MM.1S (cell line): ENCODE measurements around the gene SERPINB12.

Source experiments
- DNase-seq: peaks from one replicate; pipeline ENCODE4 v3.0.0-alpha.2; 2015
- H2AFZ ChIP-seq: fragments of 300-600 bp; sonication (generic); 2 replicates; pipeline ENCODE4 v1.6.0; 2016; ENCODE audit warnings: antibody characterized with exemption, low read length
- H3F3A ChIP-seq: fragments of 300-600 bp; sonication (generic); 2 replicates; pipeline ENCODE4 v1.6.1; 2016; ENCODE audit warnings: mild to moderate bottlenecking, antibody characterized with exemption, low read length, moderate library complexity, mixed read lengths; ENCODE audit not compliant: insufficient read depth
- H3K27ac ChIP-seq: fragments of 300-600 bp; sonication (generic); 2 replicates; pipeline ENCODE4 v1.5.1; 2016; ENCODE audit warnings: mild to moderate bottlenecking, low read length
- H3K27me3 ChIP-seq: fragments of 300-600 bp; sonication (generic); replicated peaks from 2 replicates; pipeline ENCODE4 v1.6.0; 2016; ENCODE audit warnings: low read length; ENCODE audit not compliant: insufficient read depth
- H3K36me3 ChIP-seq: fragments of 300-600 bp; sonication (generic); replicated peaks from 2 replicates; pipeline ENCODE4 v1.6.1; 2016; ENCODE audit warnings: mild to moderate bottlenecking, low read length, mixed read lengths; ENCODE audit not compliant: insufficient read depth
- H3K4me1 ChIP-seq: fragments of 300-600 bp; sonication (generic); 2 replicates; pipeline ENCODE4 v1.6.1; 2016; ENCODE audit warnings: low read length, mixed read lengths
- H3K4me2 ChIP-seq: fragments of 300-600 bp; sonication (generic); 2 replicates; pipeline ENCODE4 v1.6.0; 2016; ENCODE audit warnings: low read depth, low read length
- H3K4me3 ChIP-seq: fragments of 300-600 bp; sonication (generic); 2 replicates; pipeline ENCODE4 v1.5.1; 2016; ENCODE audit warnings: low read length, mixed read lengths
- H3K79me2 ChIP-seq: fragments of 300-600 bp; sonication (generic); 2 replicates; pipeline ENCODE4 v1.6.1; 2016; ENCODE audit warnings: mixed run types, low read length, mixed read lengths
- H3K9ac ChIP-seq: fragments of 300-600 bp; sonication (generic); 2 replicates; pipeline ENCODE4 v1.6.1; 2016; ENCODE audit warnings: low read length, mixed read lengths
- H3K9me2 ChIP-seq: fragments of 300-600 bp; sonication (generic); replicated peaks from 2 replicates; pipeline ENCODE4 v1.6.1; 2016; ENCODE audit warnings: mild to moderate bottlenecking, low read length, mixed read lengths; ENCODE audit not compliant: insufficient read depth
- H3K9me3 ChIP-seq: fragments of 300-600 bp; sonication (generic); replicated peaks from 2 replicates; pipeline ENCODE4 v1.6.1; 2016; ENCODE audit warnings: mild to moderate bottlenecking, low read length, mixed read lengths; ENCODE audit not compliant: insufficient read depth
- H4K20me1 ChIP-seq: fragments of 300-600 bp; sonication (generic); 2 replicates; pipeline ENCODE4 v1.6.1; 2016; ENCODE audit warnings: mild to moderate bottlenecking, low read length, moderate library complexity, mixed read lengths; ENCODE audit not compliant: insufficient read depth
- EZH2 ChIP-seq: fragments of 300-600 bp; sonication (generic); optimal IDR thresholded peaks from 2 replicates; pipeline ENCODE3; 2017; ENCODE audit warnings: low read depth, mild to moderate bottlenecking, antibody characterized with exemption, low read length, mixed read lengths
- EZH2phosphoT487 ChIP-seq: fragments of 300-600 bp; sonication (generic); IDR thresholded peaks from 2 replicates; pipeline ENCODE4 v1.6.1; 2018; ENCODE audit warnings: antibody characterized with exemption, low read length
- TF ChIP-seq, protein P1 (sequence below): fragments of 300-600 bp; sonication (generic); IDR thresholded peaks from 2 replicates; pipeline ENCODE4 v1.5.1; 2016; ENCODE audit warnings: antibody characterized with exemption, low read length, mixed read lengths

Gene SERPINB12

DNA sequence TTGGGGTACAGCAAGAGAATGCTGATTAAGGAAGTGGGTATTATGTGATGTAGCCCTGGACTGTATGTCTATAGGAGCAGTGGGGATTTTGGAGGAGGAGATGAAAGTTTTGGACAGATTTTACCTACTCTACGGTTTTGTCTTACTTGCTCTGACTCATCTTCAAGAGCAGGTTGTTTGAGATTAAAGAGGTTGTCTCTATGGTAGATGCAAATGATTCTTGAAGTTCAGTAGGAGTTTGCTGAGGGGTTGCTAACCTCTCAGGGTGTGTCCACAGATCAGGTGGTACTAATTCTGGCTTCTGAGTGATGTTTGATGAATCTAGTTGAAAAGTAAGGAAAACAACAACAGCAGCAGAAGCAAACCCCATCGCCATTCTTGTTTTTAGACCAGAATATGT, 9.7 kb upstream of the SERPINB12 start:
- H3K27me3 ChIP-seq: no peaks in the 10 kb centered on the region
- H3K79me2 ChIP-seq: no peaks in the 10 kb centered on the region
- H4K20me1 ChIP-seq: no peaks in the 10 kb centered on the region
- H3K4me2 ChIP-seq: no peak overlapping the region
- no peak for TF ChIP-seq EZH2phosphoT487
- TF ChIP-seq EZH2: no peak
- TF ChIP-seq, protein P1, sequence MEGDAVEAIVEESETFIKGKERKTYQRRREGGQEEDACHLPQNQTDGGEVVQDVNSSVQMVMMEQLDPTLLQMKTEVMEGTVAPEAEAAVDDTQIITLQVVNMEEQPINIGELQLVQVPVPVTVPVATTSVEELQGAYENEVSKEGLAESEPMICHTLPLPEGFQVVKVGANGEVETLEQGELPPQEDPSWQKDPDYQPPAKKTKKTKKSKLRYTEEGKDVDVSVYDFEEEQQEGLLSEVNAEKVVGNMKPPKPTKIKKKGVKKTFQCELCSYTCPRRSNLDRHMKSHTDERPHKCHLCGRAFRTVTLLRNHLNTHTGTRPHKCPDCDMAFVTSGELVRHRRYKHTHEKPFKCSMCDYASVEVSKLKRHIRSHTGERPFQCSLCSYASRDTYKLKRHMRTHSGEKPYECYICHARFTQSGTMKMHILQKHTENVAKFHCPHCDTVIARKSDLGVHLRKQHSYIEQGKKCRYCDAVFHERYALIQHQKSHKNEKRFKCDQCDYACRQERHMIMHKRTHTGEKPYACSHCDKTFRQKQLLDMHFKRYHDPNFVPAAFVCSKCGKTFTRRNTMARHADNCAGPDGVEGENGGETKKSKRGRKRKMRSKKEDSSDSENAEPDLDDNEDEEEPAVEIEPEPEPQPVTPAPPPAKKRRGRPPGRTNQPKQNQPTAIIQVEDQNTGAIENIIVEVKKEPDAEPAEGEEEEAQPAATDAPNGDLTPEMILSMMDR: no peak
- H3K9ac ChIP-seq: no peak overlapping the region
- H3K4me3 ChIP-seq: no peak overlapping the region
- no peak overlapping the region for H2AFZ ChIP-seq
- no peaks in the 10 kb centered on the region for H3F3A ChIP-seq
- no peaks in the 10 kb centered on the region for H3K9me2 ChIP-seq
- H3K27ac ChIP-seq: no peak overlapping the region
- no peaks in the 10 kb centered on the region for H3K36me3 ChIP-seq
- DNase-seq: no peak
- peaks cover 12% of the 10 kb centered on the region for H3K4me1 ChIP-seq
- H3K9me3 ChIP-seq: no peaks in the 10 kb centered on the region

DNA sequence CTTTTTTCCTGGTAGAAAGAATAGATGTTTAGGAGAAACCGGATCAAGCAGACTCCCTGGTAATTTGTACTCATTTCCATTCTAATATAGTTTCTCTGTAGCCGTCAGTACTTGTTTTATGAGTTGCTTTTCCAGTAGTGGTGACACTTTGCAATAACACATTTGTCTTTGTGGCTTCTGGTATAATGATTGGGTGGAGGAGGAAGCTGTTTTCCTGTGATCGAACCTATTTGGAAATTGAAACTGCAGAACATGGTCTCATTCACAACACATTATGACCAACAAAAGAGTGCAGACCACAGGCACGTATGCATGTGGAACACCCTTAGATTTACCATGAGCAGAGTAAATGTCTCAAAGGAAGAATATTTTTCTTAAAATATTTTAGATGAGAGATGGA, 7.6 kb upstream of the SERPINB12 start:
- no peaks in the 10 kb centered on the region for H3K9me3 ChIP-seq
- H3K79me2 ChIP-seq: no peaks in the 10 kb centered on the region
- peak overlapping the region; percentile 4; the same call in 1 of the 2 replicates for H3K27ac ChIP-seq
- H3F3A ChIP-seq: no peaks in the 10 kb centered on the region
- H3K4me3 ChIP-seq: peak overlapping the region; percentile 8; the same call in 1 of the 2 replicates
- TF ChIP-seq EZH2: no peak
- TF ChIP-seq, protein P1: peak; percentile 16; the same call in 1 of the 2 replicates
- TF ChIP-seq EZH2phosphoT487: no peak
- H3K4me2 ChIP-seq: peak overlapping the region; percentile 39
- H3K36me3 ChIP-seq: no peaks in the 10 kb centered on the region
- peaks cover 12% of the 10 kb centered on the region for H3K4me1 ChIP-seq
- H3K27me3 ChIP-seq: no peaks in the 10 kb centered on the region
- peak overlapping the region; percentile 56 for H2AFZ ChIP-seq
- peak; percentile 51 for DNase-seq
- H3K9me2 ChIP-seq: no peaks in the 10 kb centered on the region
- no peaks in the 10 kb centered on the region for H4K20me1 ChIP-seq
- H3K9ac ChIP-seq: peak overlapping the region; percentile 12; the same call in 1 of the 2 replicates

DNA sequence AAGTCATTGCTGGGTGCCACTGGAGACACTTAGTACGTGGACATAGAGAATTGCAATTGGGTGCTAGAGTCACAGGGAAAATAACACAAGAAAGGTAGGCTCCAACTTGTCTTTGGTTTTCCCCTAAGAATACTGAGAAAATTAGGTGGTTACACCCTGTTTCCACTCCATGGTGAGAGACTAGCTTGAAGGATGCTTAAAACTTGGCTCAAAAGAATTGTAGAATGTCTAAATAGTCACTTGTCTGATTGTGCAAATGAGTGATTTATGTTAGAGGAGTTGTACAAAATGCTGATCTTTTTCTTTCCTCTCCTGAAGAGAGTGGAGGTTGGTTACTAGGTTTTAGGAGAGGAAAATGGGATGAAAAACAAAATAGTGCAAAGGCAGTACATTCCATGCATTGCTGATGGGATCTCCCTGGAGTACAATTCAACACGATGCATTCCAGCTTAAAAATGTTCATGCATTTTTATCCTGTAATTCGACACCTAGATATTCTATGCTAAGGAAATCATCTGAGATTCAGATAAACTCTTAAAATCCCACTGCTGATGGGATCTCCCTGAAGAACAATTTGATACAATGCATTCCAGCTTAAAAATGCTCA, 2.2 kb upstream of the SERPINB12 start:
- no peak overlapping the region for H3K4me2 ChIP-seq
- H3K4me1 ChIP-seq: peaks cover 2% of the 10 kb centered on the region; the same call in 1 of the 2 replicates
- no peaks in the 10 kb centered on the region for H3F3A ChIP-seq
- H3K27ac ChIP-seq: no peak overlapping the region
- H3K79me2 ChIP-seq: no peaks in the 10 kb centered on the region
- TF ChIP-seq EZH2: no peak
- TF ChIP-seq EZH2phosphoT487: no peak
- TF ChIP-seq, protein P1: no peak
- H3K4me3 ChIP-seq: no peak overlapping the region
- no peak overlapping the region for H2AFZ ChIP-seq
- no peak for DNase-seq
- H3K36me3 ChIP-seq: no peaks in the 10 kb centered on the region
- no peaks in the 10 kb centered on the region for H4K20me1 ChIP-seq
- no peak overlapping the region for H3K9ac ChIP-seq
- H3K9me3 ChIP-seq: no peaks in the 10 kb centered on the region
- H3K27me3 ChIP-seq: no peaks in the 10 kb centered on the region
- H3K9me2 ChIP-seq: no peaks in the 10 kb centered on the region
